Left lobe of liver (tissue), 2 donors: ENCODE results near the gene ILF3. TPM values are rescaled to one million over a fixed set of nuclear protein-coding genes. Genes with fewer than 3 reads are reported as not detected.

Experiments
- ATAC-seq: fragments of 200-7000 bp; cut with Tn5 transposase; one replicate; pipeline ENCODE4 v1.9.1; 2020; ENCODE audit warnings: mild to moderate bottlenecking, moderate library complexity
- DNase-seq: peaks from one replicate; pipeline ENCODE4 v3.0.0-alpha.2; 2020; ENCODE audit warnings: low spot score
- total RNA-seq: library from RNA; stranded (reverse); gene quantifications from one replicate; pipeline ENCODE4 v1.2.1, GENCODE V29; 2021
- donor health status: DM: no; HTN: no; CAD: no; lungs with moderate emphysema.
- donor health status: DM: no; HTN: yes; CAD: no.

ILF3 gene
- total RNA-seq, 1 donor from 2014 or later, result 57.1 TPM

DNA sequence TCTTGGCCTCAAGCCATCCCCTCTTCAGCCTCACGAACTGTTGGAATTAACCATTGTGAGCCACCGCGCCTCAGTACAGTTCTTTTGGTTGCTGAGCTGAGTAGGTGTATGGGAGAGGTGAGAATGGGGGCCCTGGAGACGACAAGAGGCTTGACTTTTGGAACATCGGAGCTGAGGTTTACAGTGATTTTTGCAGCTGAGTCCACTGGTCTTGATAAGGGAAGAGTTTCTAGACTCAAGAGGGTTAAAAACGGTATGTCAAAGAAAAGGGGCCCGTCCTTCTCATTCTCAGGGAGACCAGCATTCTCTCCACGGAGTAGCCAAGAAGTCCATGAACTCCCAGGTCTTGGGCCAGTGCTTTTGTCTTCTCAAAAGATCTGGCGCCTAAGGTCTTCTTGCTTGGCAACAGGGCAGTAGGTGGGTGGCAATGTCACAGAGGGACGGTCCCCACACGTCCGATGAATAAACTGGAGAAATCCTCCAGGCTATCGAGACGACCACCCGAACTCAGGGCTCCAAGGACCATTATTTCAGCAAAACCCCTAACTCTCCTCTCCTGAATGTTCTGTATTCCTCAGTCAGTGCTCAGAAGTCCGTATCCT, 40.7 kb downstream of the ILF3 start:
- DNase-seq (no peak), ATAC-seq (no peak)

DNA sequence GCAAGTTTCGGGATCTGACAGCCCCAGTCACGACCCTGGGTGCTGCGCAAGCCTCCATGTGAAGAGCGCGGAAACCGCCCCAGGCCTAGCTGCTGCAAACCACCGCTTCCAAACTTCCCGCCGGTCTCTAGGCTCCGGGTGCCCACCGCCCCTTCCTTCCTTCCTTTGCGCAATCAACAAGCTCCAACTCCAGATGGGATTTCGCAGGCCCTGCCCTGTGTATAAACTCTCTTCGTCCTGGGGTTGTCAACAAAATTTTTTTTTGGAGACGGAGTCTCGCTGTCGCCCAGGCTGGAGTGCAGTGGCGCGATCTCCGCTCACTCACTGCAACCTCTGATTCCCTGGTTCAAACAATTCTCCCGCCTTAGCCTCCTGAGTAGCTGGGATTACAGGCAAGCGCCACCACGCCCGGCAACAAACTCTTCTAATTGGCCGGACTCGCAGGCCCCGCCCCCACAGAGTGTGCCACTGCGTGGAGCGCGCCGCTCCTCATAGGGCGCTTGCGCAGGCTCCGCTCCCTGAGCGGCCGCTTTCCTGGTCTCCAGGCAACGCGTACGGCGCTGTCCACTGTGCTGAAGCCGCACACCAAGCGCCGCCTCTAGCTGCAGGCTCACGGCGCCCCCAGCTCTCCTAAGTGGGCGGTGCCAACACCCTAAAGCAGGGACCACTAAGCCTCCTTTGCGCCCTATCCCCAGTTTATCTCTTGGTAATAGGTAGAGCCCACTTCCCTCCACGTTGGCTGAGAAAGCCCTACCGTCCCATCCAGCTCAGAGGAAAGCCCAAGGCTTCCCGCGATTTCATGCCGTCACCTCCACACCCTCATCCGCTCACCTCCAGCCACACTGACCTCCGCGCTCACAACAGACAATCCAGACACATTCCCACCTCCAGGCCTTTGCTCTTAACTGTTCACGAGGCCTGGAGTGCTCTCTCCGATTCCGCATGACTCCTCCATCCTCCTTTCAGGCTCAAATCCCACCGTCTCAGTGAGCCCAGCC, 41.6 kb downstream of the ILF3 start:
- peak; percentile 98 for ATAC-seq
- peak; percentile 95 for DNase-seq

DNA sequence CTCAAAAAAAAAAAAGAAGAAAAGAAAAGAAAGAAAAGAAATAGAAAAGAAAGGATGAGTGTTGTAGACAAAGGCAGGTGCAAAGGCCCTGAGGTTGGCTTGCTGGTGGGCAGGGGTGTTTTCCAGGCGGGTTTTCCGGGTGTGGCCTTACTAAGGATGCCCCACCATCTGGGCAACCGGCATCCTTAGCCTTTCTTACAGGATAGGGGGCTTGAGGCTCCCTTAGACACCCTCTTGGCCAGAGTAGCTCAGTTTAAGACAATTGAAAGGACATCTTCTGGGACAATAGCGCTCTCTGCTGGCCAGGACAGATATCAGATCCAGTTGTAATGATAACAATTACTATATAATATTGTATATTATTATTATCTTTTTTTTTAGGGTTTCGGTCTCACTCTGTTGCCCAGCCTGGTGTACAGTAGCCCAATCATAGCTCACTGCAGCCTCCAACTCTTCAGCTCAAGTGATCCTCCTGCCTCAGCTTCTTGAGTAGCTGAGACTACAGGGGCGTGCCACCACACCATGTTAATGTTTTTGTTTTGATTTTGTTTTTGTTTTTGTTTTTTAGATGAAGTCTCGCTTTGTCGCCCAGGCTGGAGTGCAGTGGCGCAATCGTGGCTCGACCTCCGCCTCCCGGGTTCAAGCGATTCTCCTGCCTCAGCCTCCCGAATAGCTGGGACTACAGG, 45.6 kb downstream of the ILF3 start:
- no peak for DNase-seq
- peak; percentile 15 for ATAC-seq

DNA sequence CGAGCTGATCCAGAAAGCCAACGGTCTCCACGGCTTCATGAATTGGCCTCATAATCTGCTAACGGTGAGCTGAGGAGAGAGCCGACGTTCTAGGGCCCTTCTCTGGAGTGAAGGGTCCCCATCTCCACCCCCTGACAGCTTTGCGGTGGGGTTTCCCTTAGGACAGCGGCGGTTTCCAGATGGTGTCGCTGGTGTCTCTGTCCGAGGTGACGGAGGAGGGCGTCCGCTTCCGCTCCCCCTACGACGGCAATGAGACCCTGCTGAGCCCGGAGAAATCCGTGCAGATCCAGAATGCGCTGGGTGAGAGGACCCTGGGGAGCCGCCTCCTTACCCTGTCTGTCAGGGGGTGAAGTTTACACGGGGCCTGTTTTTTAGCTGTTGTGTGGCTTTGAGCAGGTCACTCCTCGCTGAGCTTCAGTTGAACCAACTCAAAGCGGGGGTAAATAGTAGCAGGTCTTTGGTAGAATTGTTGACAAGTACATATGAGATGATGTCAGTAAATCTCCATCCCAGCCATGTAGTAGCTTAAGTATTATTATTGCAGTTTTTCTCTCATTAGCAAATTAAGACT, 47.9 kb downstream of the ILF3 start:
- DNase-seq (no peak), ATAC-seq (peak; percentile 37)

DNA sequence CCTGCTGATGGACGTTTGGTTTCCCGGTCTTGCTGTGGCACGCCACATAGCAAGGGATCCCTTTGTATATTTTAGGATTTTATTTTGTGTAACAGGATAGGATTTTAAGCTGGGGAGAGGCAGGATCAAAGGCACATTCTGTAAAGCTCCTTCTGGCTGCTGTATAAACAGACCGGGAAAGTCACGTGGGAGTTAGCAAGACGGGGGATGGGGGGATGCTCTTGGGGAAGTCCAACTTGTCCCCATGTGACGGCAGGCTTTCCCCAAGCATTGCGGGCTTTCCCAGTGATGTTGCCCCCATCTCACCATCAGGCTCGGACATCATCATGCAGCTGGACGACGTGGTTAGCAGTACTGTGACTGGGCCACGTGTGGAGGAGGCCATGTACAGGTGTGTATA, 52.8 kb downstream of the ILF3 start:
- DNase-seq (no peak), ATAC-seq (no peak)

DNA sequence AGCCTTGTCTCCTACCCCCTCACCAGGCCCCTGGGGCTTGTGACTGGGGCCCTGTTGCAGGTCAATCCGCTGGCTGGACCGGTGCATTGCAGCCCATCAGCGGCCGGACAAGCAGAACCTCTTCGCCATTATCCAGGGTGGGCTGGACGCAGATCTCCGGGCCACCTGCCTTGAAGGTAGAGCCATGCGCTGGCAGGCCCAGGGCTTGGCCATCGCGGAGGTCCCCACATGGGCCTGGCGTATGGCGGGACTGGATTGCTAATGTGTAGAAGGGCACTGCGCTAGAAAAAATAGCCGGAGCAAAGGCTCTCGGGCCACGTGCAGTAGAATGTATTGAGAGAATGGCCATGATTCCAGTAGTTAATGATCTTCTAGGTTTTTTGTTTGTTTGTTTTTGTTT, 53.3 kb downstream of the ILF3 start:
- no peak for DNase-seq
- no peak for ATAC-seq

DNA sequence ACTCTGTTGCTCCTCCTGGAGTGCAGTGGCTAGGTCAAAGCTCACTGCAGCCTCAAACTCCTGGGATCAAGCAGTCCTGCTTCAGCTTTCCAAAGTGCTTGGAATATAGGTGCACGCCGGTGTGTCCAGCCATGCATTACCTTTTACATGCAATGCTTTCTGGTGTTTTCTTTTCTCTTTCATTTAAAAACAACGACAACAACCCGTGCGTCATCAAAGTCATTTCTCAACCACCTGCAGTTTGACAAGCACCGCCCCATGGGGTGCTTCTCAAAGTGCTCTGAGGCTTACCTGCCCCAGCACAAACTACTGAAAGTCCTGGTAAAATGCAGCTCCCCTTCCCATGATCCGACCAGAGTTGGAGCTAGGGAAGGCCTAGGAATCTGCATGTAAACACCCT, 54.1 kb downstream of the ILF3 start:
- ATAC-seq (no peak), DNase-seq (no peak)

DNA sequence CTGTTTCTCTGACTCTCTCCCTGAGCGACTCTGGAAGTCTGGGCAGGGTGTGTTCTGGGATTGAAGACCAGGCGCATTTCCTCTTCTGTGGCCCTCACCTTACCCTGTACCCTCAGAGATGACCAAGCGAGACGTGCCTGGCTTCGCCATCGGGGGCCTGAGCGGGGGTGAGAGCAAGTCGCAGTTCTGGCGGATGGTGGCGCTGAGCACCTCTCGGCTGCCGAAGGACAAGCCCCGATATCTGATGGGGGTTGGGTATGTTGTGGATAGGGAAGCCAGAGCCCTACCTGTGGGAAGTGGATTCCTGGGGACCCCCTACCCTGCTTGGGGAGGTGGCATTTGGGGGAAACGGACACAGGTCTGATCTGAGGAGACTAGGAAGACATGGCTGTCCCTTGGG, 57.9 kb downstream of the ILF3 start:
- peak; percentile 13 for ATAC-seq
- DNase-seq, result no peak

DNA sequence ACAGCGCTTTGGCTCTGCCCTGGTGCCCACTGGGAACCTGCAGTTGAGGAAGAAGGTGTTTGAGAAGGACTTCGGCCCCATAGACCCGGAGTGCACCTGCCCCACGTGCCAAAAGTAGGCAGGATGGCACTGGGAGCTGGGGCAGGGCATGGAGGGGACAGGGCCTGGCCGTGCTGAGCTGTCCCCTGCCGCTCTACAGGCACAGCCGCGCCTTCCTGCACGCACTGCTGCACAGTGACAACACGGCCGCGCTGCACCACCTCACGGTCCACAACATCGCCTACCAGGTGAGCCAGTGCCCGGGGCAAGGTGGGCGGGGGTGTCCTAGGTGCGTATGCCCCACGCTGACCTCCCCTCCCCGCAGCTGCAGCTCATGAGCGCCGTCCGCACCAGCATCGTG, 58.6 kb downstream of the ILF3 start:
- no peak for ATAC-seq
- no peak for DNase-seq

DNA sequence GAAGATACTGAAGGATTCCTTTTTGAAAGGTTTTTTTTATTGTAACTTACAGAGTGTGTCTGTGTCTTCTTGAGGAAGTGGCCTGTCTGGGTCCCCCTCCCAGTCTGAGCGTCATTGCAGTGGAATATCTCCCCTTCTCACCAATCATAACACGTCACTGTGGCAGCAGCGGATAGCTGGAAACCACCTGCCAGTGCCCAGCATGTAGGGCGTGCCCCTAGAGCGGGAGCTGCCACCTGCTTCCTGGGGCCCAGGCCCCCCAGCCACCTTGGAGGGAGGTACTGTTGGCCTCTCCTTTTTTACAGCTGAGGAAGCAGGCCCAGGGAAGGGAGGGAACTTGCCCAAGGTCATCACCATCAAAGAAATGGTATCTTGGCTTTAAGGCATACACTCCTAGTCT, 59.2 kb downstream of the ILF3 start:
- DNase-seq (no peak), ATAC-seq (no peak)

DNA sequence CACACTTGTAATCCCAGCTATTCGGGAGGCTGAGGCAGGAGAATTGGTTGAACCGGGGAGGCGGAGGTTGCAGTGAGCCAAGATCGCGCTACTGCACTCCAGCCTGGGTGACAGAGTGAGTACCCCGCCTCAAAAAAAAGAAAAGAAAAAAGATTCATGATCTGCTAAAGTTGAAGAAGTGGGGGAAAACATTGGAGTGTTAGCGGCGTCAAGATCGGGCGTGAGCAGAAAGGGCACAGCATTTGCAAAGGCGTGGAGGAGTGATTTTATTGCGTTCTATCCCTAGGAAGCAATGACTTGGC, 62.9 kb downstream of the ILF3 start:
- ATAC-seq (no peak), DNase-seq (no peak)

DNA sequence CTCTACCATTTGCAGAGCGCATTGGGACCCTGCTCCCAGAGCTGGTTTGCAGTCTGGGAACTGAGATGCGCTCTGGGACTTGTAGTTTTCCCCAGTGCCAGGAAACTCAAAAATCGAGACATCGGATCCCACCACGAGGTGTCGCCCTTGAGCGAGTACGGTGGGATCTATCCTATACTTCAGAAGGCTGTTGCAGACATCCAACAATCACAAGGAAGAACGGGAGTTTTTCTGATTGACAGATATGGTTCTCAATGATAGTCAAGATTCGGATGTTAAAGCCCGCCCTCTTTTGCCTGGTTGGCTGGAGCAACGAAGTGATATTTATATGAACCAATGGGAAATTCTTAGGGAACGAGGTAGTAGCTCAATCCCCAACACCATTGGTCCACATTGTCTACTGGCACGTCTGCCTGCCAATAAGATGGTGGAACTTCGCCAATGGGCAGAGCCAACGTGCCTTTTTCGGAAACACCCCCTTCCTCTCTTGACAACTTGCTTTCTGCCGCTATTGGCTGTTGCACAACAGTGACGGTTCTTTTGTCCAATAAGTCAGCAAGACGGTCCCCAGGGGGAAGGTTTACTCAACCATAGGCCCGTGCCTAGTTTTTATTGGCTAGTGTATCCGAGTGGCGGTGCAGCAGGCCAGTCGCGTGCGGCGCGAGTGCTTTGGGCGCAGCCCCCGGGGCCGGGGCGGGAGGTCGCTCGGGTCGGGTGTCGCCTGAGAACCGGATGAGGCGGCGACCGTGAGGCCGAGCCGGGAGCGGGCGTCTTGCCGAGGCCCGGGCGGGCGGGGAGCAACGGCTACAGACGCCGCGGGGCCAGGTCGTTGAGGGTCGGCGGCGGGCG, 63.4 kb downstream of the ILF3 start, which contains the start of gene DNM2:
DNM2 (plus strand) TSS at position 724 of the 849 bp plus-strand sequence. CDS start 164 bp downstream, outside the sequence.
- peak; percentile 99 for DNase-seq
- peak; percentile 87 for ATAC-seq

DNA sequence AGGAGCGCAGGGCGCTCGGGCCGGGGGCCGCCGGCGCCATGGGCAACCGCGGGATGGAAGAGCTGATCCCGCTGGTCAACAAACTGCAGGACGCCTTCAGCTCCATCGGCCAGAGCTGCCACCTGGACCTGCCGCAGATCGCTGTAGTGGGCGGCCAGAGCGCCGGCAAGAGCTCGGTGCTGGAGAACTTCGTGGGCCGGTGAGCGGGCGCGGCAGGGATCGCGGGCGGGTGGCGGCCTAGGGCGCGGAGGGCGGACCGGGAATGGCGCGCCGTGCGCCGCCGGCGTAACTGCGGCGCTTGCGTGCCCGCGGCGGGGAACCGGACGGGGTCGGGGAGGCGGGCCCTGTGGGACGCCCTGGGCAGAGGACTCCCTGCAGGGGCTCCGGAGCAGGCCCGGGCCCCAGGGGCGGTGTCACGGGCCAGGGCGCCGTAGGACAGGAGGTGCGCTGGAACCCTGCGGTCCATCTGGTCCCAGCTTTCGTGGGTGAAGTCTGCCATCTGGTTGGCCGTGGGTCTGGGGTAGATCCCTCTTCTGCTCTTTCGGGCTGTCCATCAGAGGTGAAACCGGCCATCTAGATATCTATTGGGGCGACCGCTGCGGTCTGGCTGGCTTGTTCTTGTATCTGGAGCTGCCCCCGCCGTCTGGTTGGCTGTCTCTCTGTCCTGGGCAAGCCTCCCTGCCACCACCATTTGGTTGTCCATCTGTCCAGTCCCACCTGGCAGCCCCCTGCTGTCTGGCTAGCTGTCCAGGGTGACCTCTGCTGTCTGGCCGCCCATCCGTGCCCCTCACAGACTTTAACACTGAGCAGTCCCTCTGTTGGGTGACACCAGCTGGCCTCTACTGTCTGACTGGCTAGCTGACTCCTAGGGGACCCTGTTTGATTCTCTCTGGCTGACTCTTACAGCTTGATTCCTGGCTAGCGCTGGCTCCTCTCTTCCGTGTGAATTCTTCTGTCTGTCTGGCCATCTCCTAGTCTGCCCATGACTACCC, 64.4 kb downstream of the ILF3 start:
- no peak for DNase-seq
- ATAC-seq, result peak; percentile 46

DNA sequence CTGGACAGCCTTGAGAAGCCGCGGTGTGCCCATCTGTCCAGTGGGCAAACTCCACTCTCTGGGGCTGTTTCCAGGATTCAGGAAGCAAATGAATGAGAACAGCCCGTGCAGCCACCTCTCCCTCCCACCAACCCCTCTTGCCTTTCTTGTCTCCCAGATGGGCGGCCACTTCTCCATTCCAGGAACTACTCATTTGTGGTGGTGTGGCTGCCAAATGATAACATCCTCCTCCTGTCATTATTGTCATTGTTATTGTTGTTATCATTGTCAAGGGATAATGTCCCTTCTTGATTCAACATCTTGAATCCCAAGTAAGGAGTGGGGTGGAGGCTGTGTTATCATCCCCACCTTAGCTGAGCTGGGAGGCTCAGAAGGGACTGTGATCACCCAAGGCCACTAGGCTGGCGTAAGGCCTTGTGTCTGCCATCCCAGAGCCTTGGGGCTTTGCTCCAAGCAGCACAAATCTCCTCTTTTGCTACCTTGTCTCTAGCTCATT, 65.4 kb downstream of the ILF3 start:
- ATAC-seq (no peak), DNase-seq (no peak)

DNA sequence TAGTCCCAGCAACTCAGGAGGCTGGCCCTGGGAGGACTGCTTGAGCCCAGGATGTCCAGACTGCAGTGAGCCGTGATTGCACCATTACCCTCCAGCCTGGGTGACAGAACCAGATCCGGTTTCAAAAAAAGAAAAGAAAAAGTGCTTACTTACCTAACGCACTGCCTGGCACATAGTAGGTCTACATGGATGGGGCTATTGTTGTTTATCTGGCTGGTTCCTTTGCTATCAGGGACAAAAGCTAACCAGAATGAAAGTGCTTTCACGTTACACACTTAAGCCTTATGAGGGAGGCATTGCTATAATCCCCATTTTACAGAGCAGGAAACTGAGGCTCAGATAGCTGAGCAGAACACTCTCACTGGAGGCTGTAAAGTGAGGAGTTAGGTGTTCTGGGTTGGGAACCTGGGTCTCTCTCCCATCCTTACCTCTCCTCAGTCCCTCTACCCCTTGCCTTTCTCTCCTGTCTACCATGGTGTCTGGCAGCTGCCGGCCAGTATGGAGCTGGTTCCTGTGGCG, 66.5 kb downstream of the ILF3 start:
- no peak for DNase-seq
- no peak for ATAC-seq

DNA sequence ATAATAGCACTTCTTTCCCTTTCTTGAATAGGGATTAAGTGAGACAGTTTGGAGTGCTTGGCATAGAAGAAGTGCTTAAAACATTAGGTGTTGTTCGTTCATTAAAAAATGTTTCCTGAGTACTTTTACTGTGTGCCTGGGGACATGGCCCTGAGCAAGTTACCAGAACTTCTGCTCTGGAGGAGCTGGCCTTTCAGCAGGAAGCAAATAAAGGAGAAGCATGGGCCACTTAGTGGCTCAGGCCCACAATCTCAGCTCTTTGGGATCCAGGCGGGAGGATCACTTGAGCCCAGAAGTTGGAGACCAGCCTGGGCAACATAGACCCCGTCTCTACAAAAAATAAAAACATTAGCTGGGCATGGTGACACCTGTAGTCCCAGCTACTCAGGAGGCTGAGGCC, 69.4 kb downstream of the ILF3 start:
- no peak for DNase-seq

DNA sequence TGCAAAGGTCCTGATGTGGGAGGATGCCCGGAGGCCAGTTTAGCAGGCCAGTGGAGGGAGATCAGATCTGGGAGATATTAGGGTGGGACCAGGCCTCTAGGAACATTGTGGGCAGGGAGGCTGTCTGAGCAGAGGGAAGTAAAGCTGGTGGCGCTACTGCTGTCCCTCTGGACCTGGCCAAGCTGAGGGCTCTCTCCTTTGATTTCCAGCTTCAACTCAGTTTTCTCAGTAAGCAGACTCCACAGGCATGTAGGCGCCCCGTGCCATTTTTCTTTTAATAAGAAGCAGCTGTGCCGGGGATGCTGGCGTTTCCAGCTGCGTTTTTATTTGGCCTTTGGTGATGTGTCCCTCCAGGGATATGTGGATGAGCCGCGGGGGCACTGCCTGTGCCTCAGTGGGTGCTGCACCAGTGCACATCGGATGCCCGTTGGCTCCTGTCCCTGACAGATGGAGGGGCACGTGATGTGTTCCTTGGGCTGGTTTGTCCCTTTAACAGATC, 70.5 kb downstream of the ILF3 start:
- ATAC-seq (no peak), DNase-seq (no peak)

More for the DNA sequence above, 69.4 kb downstream of the ILF3 start:
- no peak for ATAC-seq

DNA sequence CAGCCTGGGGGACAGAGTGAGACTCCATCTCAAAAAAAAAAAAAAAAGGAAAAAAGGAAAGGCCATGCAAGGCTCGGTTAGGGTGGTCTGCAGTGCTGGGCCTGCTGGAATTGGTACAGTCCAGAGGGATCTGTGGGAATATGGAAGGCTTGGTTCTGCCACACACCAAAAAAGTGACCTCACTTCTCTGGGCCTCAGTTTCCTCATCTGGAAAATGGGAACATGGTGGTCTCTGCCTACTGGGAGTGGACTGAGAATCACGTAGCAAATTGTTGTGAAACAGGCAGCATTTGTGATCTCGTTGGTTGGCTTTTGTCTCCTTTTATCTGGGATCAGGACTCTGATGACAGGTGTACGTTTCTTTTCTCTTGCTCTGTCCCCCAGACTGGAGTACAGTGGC, 71.3 kb downstream of the ILF3 start:
- DNase-seq, result no peak
- ATAC-seq, result no peak

DNA sequence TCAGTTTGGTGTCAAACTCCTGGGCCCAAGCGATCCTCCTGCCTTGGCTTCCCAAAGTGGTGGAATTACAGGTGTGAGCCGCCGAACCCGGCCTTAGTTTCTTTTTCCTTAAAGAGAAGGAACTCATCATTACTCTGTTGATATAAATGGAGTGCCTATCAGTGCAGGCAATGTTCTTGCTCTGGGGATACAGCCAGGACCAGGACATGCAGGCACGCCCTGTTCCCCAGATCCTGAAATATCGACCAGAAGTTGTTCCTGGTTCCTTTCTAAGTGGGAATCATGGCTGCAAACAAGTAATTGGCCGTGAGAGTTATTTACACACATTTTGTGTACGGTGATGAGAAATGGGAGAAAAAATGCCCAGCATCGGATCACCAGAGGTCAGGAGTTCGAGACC, 72.1 kb downstream of the ILF3 start:
- no peak for DNase-seq
- no peak for ATAC-seq
